GM18520 (cell line): Measurements from ENCODE around the gene SIN3B.
"Not testable (repeated sequence)": the region's sequence is repeated elsewhere in the genome, so short reads cannot be mapped to it uniquely, and the experiment has no call there.

Experiments
- ATAC-seq: cut with Tn5 transposase; IDR thresholded peaks from one replicate; pipeline ENCODE4 v1.9.1; 2021; ENCODE audit not compliant: unreplicated experiment

The SIN3B gene, protein sequence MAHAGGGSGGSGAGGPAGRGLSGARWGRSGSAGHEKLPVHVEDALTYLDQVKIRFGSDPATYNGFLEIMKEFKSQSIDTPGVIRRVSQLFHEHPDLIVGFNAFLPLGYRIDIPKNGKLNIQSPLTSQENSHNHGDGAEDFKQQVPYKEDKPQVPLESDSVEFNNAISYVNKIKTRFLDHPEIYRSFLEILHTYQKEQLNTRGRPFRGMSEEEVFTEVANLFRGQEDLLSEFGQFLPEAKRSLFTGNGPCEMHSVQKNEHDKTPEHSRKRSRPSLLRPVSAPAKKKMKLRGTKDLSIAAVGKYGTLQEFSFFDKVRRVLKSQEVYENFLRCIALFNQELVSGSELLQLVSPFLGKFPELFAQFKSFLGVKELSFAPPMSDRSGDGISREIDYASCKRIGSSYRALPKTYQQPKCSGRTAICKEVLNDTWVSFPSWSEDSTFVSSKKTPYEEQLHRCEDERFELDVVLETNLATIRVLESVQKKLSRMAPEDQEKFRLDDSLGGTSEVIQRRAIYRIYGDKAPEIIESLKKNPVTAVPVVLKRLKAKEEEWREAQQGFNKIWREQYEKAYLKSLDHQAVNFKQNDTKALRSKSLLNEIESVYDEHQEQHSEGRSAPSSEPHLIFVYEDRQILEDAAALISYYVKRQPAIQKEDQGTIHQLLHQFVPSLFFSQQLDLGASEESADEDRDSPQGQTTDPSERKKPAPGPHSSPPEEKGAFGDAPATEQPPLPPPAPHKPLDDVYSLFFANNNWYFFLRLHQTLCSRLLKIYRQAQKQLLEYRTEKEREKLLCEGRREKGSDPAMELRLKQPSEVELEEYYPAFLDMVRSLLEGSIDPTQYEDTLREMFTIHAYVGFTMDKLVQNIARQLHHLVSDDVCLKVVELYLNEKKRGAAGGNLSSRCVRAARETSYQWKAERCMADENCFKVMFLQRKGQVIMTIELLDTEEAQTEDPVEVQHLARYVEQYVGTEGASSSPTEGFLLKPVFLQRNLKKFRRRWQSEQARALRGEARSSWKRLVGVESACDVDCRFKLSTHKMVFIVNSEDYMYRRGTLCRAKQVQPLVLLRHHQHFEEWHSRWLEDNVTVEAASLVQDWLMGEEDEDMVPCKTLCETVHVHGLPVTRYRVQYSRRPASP

GRCh38 chr19:16829010-16829821 is at the start of gene SIN3B:
SIN3B (plus strand) TSS chr19:16829398; CDS start chr19:16829421, 23 bp downstream.
- ATAC-seq: no peak

GRCh38 chr19:16779539-16780163 is 49.5 kb upstream of the SIN3B start:
- ATAC-seq: no peak

GRCh38 chr19:16782719-16783118 is 46.5 kb upstream of the SIN3B start:
- ATAC-seq: no peak

GRCh38 chr19:16788479-16788878 is 40.7 kb upstream of the SIN3B start:
- ATAC-seq: no peak

DNA sequence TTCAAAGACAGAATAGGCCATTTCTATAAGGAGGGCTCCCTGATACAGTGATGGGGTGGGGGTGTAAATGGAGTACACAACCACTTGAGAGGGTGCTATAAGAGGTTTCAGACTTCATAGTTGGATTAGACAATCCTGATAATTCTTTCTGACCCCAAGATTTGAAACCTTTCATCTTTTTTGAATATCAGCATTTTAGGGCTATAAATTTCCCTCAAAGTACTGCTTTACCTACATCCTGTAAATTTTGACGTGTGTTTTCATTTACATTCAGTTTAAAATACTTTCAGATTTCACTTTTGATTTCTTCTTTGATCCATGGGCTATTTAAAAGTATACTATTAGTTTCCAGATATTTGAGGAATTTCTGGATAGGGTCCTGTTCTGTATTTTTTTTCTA is 40.0 kb upstream of the SIN3B start:
- no peak for ATAC-seq

- ATAC-seq: no peak
Measured at GRCh38 chr19:16790051-16790450, 39.1 kb upstream of the SIN3B start.

GRCh38 chr19:16791942-16792341 is 37.3 kb upstream of the SIN3B start:
- ATAC-seq: no peak

DNA sequence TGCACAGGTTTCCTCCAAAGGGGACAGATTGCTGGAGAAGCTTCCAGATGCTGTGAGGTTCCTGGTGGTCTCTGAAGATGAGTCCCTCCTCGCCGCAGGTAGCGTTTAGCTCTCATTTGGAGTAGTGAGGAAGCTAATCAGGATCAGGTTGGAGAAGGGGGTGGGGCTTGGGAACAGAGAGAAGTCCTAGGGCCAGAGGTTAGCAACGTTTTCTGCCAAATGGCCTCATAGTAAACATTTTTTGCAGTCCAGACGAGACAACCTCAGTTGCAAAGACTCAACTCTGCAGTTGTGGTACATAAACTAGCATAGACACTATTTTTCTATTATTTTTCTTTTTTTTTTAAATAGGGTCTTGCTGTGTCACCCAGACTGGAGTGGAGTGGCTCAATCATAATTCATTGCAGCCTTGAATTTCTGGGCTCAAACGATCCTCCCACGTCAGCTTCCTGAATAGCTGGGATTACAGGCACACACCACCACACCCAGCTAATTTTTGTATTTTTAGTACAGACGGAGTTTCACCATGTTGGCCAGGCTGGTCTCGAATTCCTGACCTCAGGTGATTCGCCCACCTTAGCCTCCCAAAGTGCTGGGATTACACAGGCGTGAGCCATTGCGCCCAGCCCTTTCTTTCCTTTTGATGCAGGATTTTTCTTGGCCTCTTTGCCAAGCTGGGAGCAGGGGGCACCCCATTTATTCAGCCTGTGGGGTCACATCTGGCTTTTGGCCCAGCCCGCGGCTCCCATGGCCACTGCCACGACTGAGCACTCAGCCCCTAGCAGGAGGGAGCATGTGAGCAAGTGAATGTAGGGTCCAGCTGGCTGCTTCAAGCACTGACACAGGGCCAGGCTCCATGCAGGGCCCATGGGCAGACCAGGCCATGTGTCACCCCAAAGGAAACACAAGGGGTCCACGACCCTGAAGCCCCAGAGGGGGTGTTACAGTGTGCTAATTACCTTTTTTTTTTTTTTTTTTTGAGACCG is 34.4 kb upstream of the SIN3B start:
- ATAC-seq: no peak

GRCh38 chr19:16795731-16796130 is 33.5 kb upstream of the SIN3B start:
- ATAC-seq: no peak

DNA sequence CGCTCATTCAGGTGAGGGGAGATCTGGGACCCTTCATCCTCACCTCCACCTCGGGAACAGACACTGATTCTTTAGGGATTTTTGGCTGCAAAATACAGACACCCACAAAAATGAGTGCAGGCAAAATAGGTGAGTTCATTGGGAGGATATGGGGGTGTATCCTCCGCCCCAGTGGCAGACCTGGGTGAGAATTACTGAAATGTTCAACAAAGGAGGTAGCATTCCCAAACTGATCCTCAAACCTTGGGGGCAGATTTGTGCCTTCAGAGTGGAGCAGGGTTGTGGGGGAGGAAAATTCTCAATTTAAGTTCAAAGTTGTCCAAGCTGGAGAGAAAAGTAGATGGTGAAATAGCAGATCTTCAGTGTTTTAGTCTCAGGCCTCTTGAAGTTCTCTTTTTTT is 31.3 kb upstream of the SIN3B start:
- no peak for ATAC-seq

DNA sequence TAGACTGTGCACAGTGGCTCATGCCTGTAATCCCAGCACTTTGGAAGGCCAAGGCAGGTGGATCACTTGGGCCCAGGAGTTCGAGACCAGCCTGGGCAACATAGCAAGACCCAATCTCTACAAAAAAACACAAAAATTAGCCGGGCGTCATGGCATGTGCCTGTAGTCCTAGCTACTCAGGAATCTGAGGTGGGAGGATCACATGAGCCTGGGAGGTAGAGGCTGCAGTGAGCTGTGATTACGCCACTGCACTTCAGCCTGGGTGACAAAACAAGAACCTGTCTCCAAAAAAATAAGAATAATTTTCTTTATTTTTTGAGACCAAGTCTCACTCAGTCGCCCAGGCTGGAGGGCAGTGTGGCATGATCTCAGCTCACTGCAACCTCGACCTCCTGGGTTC is 30.9 kb upstream of the SIN3B start:
- ATAC-seq: not testable (repeated sequence)

- ATAC-seq: no peak
Measured at GRCh38 chr19:16799740-16800139, 29.5 kb upstream of the SIN3B start.

GRCh38 chr19:16801600-16802013 is 27.6 kb upstream of the SIN3B start:
- ATAC-seq: no peak

- no peak for ATAC-seq
Measured at GRCh38 chr19:16804176-16804575, 25.0 kb upstream of the SIN3B start.

DNA sequence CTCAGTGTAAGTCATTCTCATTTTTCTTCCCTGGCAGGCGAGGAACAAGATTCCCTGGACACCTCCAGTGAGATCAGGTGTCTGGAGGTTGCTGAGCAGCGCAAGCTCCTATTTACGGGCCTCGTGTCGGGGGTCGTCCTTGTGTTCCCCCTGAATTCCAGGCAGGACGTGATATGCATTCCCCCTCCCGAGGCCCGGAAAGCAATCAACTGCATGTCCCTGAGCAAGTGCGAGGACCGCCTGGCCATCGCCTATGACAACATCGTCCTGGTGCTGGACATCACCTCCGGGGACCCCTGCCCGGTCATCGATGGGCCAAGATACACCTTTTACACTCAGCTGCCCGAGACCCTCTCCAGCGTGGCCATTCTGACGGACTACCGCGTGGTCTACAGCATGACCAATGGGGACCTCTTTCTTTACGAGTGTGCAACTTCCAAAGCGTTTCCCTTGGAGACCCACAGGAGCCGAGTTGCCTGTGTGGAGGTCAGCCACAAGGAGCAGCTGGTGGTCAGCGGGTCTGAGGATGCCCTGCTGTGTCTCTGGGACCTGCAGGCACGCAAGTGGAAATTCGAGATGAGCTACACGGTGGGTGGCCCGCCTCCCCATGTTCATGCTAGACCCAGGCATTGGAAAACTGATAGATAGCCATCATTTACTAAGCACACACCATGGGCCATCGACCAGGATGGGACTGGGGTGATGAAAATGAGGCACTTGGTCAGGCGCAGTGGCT is 21.5 kb upstream of the SIN3B start:
- ATAC-seq: no peak

- ATAC-seq: no peak
Measured at GRCh38 chr19:16814526-16815100, 14.6 kb upstream of the SIN3B start.

- no peak for ATAC-seq
Measured at GRCh38 chr19:16820056-16820455, 9.1 kb upstream of the SIN3B start.

GRCh38 chr19:16821081-16821480 is 8.1 kb upstream of the SIN3B start:
- ATAC-seq: no peak
